H1 (cell line): ENCODE data around the gene RBM47. TPM values are rescaled to one million over a fixed set of nuclear protein-coding genes. Genes with fewer than 3 reads are reported as not detected.

Experiments
- CTCF ChIA-PET: fragments of 300-600 bp; sonication (Branson Sonifier 250); formaldehyde crosslinking; loops from one replicate; lab custom pipeline; 2021; ENCODE audit not compliant: partially characterized antibody; lab: Charles Lee
- POLR2A ChIA-PET: fragments of 300-600 bp; sonication (Branson Sonifier 250); formaldehyde crosslinking; loops from one replicate; lab custom pipeline; 2021; ENCODE audit warnings: inconsistent platforms; ENCODE audit not compliant: partially characterized antibody; lab: Charles Lee
- DNase-seq, 2 experiments: peaks; one replicate each; pipeline versions ENCODE4 v3.0.0 to v3.0.0-alpha.2; 2010 to 2022; ENCODE audit warnings: low spot score in 2 of 2, low read depth in 1 of 2, mixed read lengths in 1 of 2
- FAIRE-seq: peaks from 2 replicates; lab custom pipeline; 2011; peaks lifted over from hg19 to GRCh38; lab: Jason Lieb, UNC
- H2AFZ ChIP-seq: 2 replicates; pipeline ENCODE4 v1.8.1; 2012; ENCODE audit warnings: low read length, inconsistent platforms
- H2AK5ac ChIP-seq: 2 replicates; pipeline ENCODE4 v1.6.1; 2013; ENCODE audit warnings: low read depth, low read length
- H2BK120ac ChIP-seq: replicated peaks from 2 replicates; pipeline ENCODE3; 2013; ENCODE audit warnings: low read depth, low read length, inconsistent platforms
- H2BK12ac ChIP-seq: 2 replicates; pipeline ENCODE4 v1.6.1; 2013; ENCODE audit warnings: low read depth, low read length
- H2BK15ac ChIP-seq: 2 replicates; pipeline ENCODE4 v1.6.1; 2013; ENCODE audit warnings: low read length
- H2BK20ac ChIP-seq: 2 replicates; pipeline ENCODE4 v1.6.1; 2013; ENCODE audit warnings: low read length
- H2BK5ac ChIP-seq: 2 replicates; pipeline ENCODE4 v1.6.1; 2013; ENCODE audit warnings: low read depth, low read length
- H3K14ac ChIP-seq: 2 replicates; pipeline ENCODE4 v1.6.1; 2013; ENCODE audit warnings: inconsistent platforms; ENCODE audit not compliant: insufficient read length
- H3K18ac ChIP-seq: 2 replicates; pipeline ENCODE4 v1.6.1; 2013; ENCODE audit warnings: low read length; ENCODE audit errors: extremely low read depth
- H3K23ac ChIP-seq: 2 replicates; pipeline ENCODE4 v1.6.1; 2013; ENCODE audit warnings: inconsistent platforms; ENCODE audit not compliant: insufficient read length
- H3K23me2 ChIP-seq: 2 replicates; pipeline ENCODE4 v1.6.1; 2013; ENCODE audit warnings: low read depth, low read length
- H3K27ac ChIP-seq: 2 replicates; pipeline ENCODE4 v1.6.1; 2011; ENCODE audit warnings: low read depth, low read length, inconsistent platforms
- H3K27me3 ChIP-seq, 4 experiments: replicated peaks in 1 of 4; 1 replicate in 1 of 4; 2 replicates in 3 of 4; pipeline versions ENCODE4 v1.6.1 to v1.8.1; 2011 to 2013; ENCODE audit warnings: low read length in 3 of 4, mild to moderate bottlenecking in 3 of 4, inconsistent platforms in 2 of 4, mixed read lengths in 2 of 4, moderate library complexity in 1 of 4; ENCODE audit not compliant: control insufficient read depth in 3 of 4, insufficient read depth in 3 of 4; ENCODE audit errors: extremely low read depth in 1 of 4
- H3K36me3 ChIP-seq, 4 experiments: 2 replicates each; pipeline versions ENCODE4 v1.6.1 to v1.8.1; 2011 to 2013; ENCODE audit warnings: mild to moderate bottlenecking in 4 of 4, low read length in 3 of 4, moderate library complexity in 2 of 4, control low read depth in 1 of 4, inconsistent platforms in 1 of 4; ENCODE audit not compliant: insufficient read depth in 4 of 4, control insufficient read depth in 2 of 4
- H3K4ac ChIP-seq: replicated peaks from 2 replicates; pipeline ENCODE3; 2013; ENCODE audit warnings: low read length, low read depth, mixed read lengths, inconsistent platforms; ENCODE audit not compliant: insufficient read length
- H3K4me1 ChIP-seq, 4 experiments: replicated peaks in 1 of 4; 1 replicate in 1 of 4; 2 replicates in 3 of 4; pipeline versions ENCODE4 v1.6.1 to v1.8.1; 2011 to 2013; ENCODE audit warnings: low read length in 3 of 4, inconsistent platforms in 2 of 4, mixed read lengths in 1 of 4; ENCODE audit not compliant: insufficient read depth in 4 of 4, control insufficient read depth in 3 of 4
- H3K4me2 ChIP-seq, 2 experiments: 2 replicates each; pipeline versions ENCODE4 v1.6.1 to v1.8.1; 2011 to 2013; ENCODE audit warnings: low read depth in 2 of 2, low read length in 2 of 2, control low read depth in 1 of 2, inconsistent platforms in 1 of 2, mild to moderate bottlenecking in 1 of 2; ENCODE audit not compliant: insufficient read depth in 1 of 2
- H3K4me3 ChIP-seq, 4 experiments: fragments of 200-600, 300-600 bp in 1 of 4; sonication (generic), shearing (Covaris generic), sonication (Bioruptor Twin) in 1 of 4; 2 replicates each; pipeline versions ENCODE4 v1.5.1 to v1.8.1; 2011 to 2016; ENCODE audit warnings: low read length in 4 of 4, low read depth in 3 of 4, control low read depth in 2 of 4, inconsistent platforms in 2 of 4, mild to moderate bottlenecking in 2 of 4, mixed read lengths in 1 of 4, moderate library complexity in 1 of 4; ENCODE audit not compliant: insufficient read depth in 2 of 4; ENCODE audit errors: extremely low read depth in 1 of 4
- H3K56ac ChIP-seq: replicated peaks from 2 replicates; pipeline ENCODE3; 2013; ENCODE audit warnings: low read depth, mild to moderate bottlenecking, mixed read lengths, low read length, inconsistent platforms; ENCODE audit not compliant: insufficient read length
- H3K79me1 ChIP-seq: 2 replicates; pipeline ENCODE4 v1.6.1; 2013; ENCODE audit warnings: low read depth, low read length, control low read depth
- H3K79me2 ChIP-seq, 2 experiments: 2 replicates each; pipeline versions ENCODE4 v1.6.1 to v1.8.1; 2012 to 2013; ENCODE audit warnings: low read length in 2 of 2, mild to moderate bottlenecking in 2 of 2, inconsistent platforms in 1 of 2; ENCODE audit not compliant: insufficient read depth in 2 of 2, control insufficient read depth in 1 of 2
- H3K9ac ChIP-seq, 4 experiments: replicated peaks in 1 of 4; 1 replicate in 1 of 4; 2 replicates in 3 of 4; pipeline versions ENCODE4 v1.6.1 to v1.8.1; 2011 to 2013; ENCODE audit warnings: low read depth in 3 of 4, low read length in 3 of 4, control low read depth in 2 of 4, mild to moderate bottlenecking in 2 of 4, moderate library complexity in 2 of 4, inconsistent platforms in 1 of 4; ENCODE audit errors: extremely low read depth in 1 of 4
- H3K9me3 ChIP-seq, 2 experiments: 2 replicates each; pipeline versions ENCODE4 v1.6.1 to v1.8.1; 2012 to 2013; ENCODE audit warnings: mild to moderate bottlenecking in 2 of 2, moderate library complexity in 2 of 2, control low read depth in 1 of 2, inconsistent platforms in 1 of 2, low read depth in 1 of 2, low read length in 1 of 2, mixed read lengths in 1 of 2; ENCODE audit not compliant: insufficient read depth in 2 of 2
- H4K20me1 ChIP-seq, 2 experiments: replicated peaks in 1 of 2; 2 replicates each; pipeline versions ENCODE3 to v1.8.1; 2011 to 2013; ENCODE audit warnings: inconsistent platforms in 2 of 2, low read length in 2 of 2, mild to moderate bottlenecking in 1 of 2; ENCODE audit not compliant: insufficient read depth in 2 of 2, control insufficient read depth in 1 of 2
- H4K5ac ChIP-seq: 2 replicates; pipeline ENCODE4 v1.6.1; 2013; ENCODE audit warnings: low read length, low read depth, mixed read lengths, inconsistent platforms; ENCODE audit not compliant: insufficient read length
- H4K8ac ChIP-seq: 2 replicates; pipeline ENCODE4 v1.8.0; 2013; ENCODE audit warnings: mild to moderate bottlenecking, moderate library complexity, low read length, inconsistent platforms; ENCODE audit not compliant: insufficient read depth; ENCODE audit errors: extremely low read depth
- H4K91ac ChIP-seq: replicated peaks from 2 replicates; pipeline ENCODE3; 2013; ENCODE audit warnings: low read length, mixed read lengths, inconsistent platforms; ENCODE audit not compliant: insufficient read length
- KDM4A ChIP-seq: IDR thresholded peaks from one replicate; pipeline ENCODE4 v1.7.1; 2012; ENCODE audit warnings: low read depth, mild to moderate bottlenecking, moderate library complexity, low read length, inconsistent platforms; ENCODE audit not compliant: severe bottlenecking
- POLR2A ChIP-seq, 2 experiments: IDR thresholded peaks; 1 replicate in 1 of 2; 2 replicates in 1 of 2; pipeline ENCODE4 v1.6.1; 2011; ENCODE audit warnings: low read depth in 2 of 2, low read length in 2 of 2, mild to moderate bottlenecking in 2 of 2; ENCODE audit errors: control extremely low read depth in 1 of 2
- SRF ChIP-seq: IDR thresholded peaks from 2 replicates; pipeline ENCODE4 v1.6.1; 2011; ENCODE audit warnings: mild to moderate bottlenecking, low read depth, low read length, moderate library complexity
- WGBS, 2 experiments: shearing (Covaris generic) in 1 of 2; methylation state at CpG; one replicate each; pipeline versions ENCODE4 v1.1.6 to v1.1.7; 2013 to 2015; ENCODE audit warnings: low lambda C conversion rate in 2 of 2, mixed read lengths in 2 of 2, inconsistent platforms in 1 of 2, low coverage in 1 of 2, missing lambda C conversion rate in 1 of 2; ENCODE audit not compliant: insufficient replicate concordance in 2 of 2, insufficient coverage in 1 of 2, insufficient read length in 1 of 2; ENCODE audit errors: extremely low coverage in 1 of 2, missing lambda C conversion rate in 1 of 2; 5-methylcytosine and 5-hydroxymethylcytosine counted together
- polyA plus RNA-seq, 7 experiments: library from polyadenylated mRNA; depleted of rRNA in 3 of 7; stranded (reverse) in 5 of 7; unstranded in 2 of 7; fragments of >200 nt in 5 of 7; fragments of 200-250 nt in 2 of 7; gene quantifications; 1 replicate in 5 of 7; 2 replicates in 1 of 7; 4 replicates in 1 of 7; pipeline versions ENCODE4 v1.2.1 to v1.2.3, GENCODE V29; 2011 to 2013; ENCODE audit warnings: missing spikeins in 2 of 7, mixed read lengths in 2 of 7
- total RNA-seq: library from RNA; stranded (reverse); fragmentation: NEBNext Ultra II Directional; extraction: Animal tissue kit (Norgen Biotek cat#: 25700); gene quantifications from 2 replicates; pipeline ENCODE4 v1.2.1, GENCODE V29; 2021

RBM47 gene
- total and polyA plus RNA-seq, 2 of the 8 experiments (the other 6 are each of a cell fraction or from before 2014, with no cell fraction given) = 42.8 to 78.9 TPM

DNA sequence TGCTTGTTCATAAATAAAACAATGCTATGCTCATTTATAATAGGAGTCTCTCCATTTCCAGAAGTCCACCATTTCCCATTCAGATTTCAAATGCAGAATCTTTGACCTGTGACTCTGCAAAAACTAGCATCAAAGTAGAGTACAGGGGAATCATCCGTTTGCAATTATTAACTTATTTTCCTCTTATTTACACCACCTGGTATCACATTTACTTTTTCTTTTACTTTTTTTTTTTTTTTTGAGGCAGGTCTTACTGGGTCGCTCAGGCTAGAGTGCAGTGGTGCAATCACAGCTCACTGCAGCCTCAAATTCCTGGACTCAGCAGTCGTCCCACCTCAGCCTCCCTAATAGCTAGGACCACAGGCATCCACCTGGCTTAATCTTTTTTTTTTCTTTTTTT lies 37.6 kb downstream of the RBM47 start:
- DNase-seq (no peak), FAIRE-seq (no peak)
- Histone ChIP-seq H3K56ac (no peak overlapping the region), H2AFZ (no peak overlapping the region), H4K20me1 (no peaks in the 10 kb centered on the region), H2BK5ac (no peak overlapping the region), H3K36me3 (peaks cover 0 to 22% (median 2%) of the 10 kb centered on the region in 4 experiments; a peak in 3 of 8 replicates), H3K4me3 (no peak overlapping the region), H3K23ac (no peak overlapping the region), H4K8ac (no peak overlapping the region), H2BK12ac (no peak overlapping the region), H3K4ac (no peak overlapping the region), H3K79me1 (peaks cover 2% of the 10 kb centered on the region; the same call in 1 of the 2 replicates), H3K27ac (no peak overlapping the region), H3K14ac (no peak overlapping the region), H3K9ac (no peak overlapping the region), H2BK120ac (no peak overlapping the region), H3K4me2 (no peak overlapping the region), H3K27me3 (no peaks in the 10 kb centered on the region), H4K5ac (no peak overlapping the region), H4K91ac (no peak overlapping the region), H3K4me1 (peaks cover 0 to 9% (median 2%) of the 10 kb centered on the region in 4 experiments; a peak in 5 of 7 replicates), H2BK15ac (no peak overlapping the region), H2AK5ac (no peak overlapping the region), H3K23me2 (no peaks in the 10 kb centered on the region), H3K79me2 (peaks cover 0 to 48% of the 10 kb centered on the region in 2 experiments; a peak in 2 of 4 replicates), H2BK20ac (no peak overlapping the region), H3K9me3 (no peaks in the 10 kb centered on the region), H3K18ac (no peak overlapping the region)
- CTCF ChIA-PET = no interaction called here
- 96% methylated on average over 3 of the region's 3 CpGs; no CpG with 5 or more reads in 1 of the 2 experiments for WGBS, 2 experiments
- POLR2A ChIA-PET = interaction anchor here (1.1 kb wide), 1 partner anchor 10 kb away, joined by 3 read pairs; no protein-coding TSS in a partner anchor
- TF ChIP-seq KDM4A = no peak
- TF ChIP-seq POLR2A (IDR thresholded peaks at IDR 0.05; ENCODE audit: control extremely low read depth in 1 of 2, low read depth in 2 of 2, low read length in 2 of 2) = no peak
- TF ChIP-seq SRF = no peak
